GM12873 (cell line): ENCODE data around the gene CCDC170.

Source experiments
- CTCF ChIP-seq: IDR thresholded peaks from 2 replicates; pipeline ENCODE4 v1.5.1; 2012; ENCODE audit warnings: low read depth, mild to moderate bottlenecking, moderate library complexity, low read length, control low read depth; ENCODE audit not compliant: insufficient read depth; ENCODE audit errors: missing control alignments

CCDC170 gene

GRCh38 chr6:151509048-151509447 is 15.2 kb downstream of the CCDC170 start:
- TF ChIP-seq CTCF = no peak

- TF ChIP-seq CTCF = no peak
These were observed 18.7 kb downstream of the CCDC170 start for GRCh38 chr6:151512481-151512880.

- TF ChIP-seq CTCF = no peak
These were observed 20.3 kb downstream of the CCDC170 start for GRCh38 chr6:151514000-151514730.

- no peak for TF ChIP-seq CTCF
These were observed 29.2 kb downstream of the CCDC170 start for GRCh38 chr6:151523034-151523433.

GRCh38 chr6:151524059-151524458 is 30.2 kb downstream of the CCDC170 start:
- no peak for TF ChIP-seq CTCF

- TF ChIP-seq CTCF = no peak
These were observed 40.8 kb downstream of the CCDC170 start for GRCh38 chr6:151534576-151534975.

- no peak for TF ChIP-seq CTCF
These were observed 41.8 kb downstream of the CCDC170 start for GRCh38 chr6:151535476-151536187.
